MM.1S (cell line): ENCODE results near the gene GDPD3.
"Not testable (repeated sequence)": the region's sequence is repeated elsewhere in the genome, so short reads cannot be mapped to it uniquely, and the experiment has no call there.

Experiments
- CTCF ChIP-seq: fragments of 300-600 bp; sonication (generic); IDR thresholded peaks from 2 replicates; pipeline ENCODE4 v1.5.1; 2016; ENCODE audit warnings: antibody characterized with exemption, low read length, mixed read lengths
- EZH2 ChIP-seq: fragments of 300-600 bp; sonication (generic); optimal IDR thresholded peaks from 2 replicates; pipeline ENCODE3; 2017; ENCODE audit warnings: low read depth, mild to moderate bottlenecking, antibody characterized with exemption, low read length, mixed read lengths

- not testable (repeated sequence) for TF ChIP-seq CTCF, EZH2
These were observed 1.5 kb upstream of the GDPD3 start for GRCh38 chr16:30114833-30115232.
